ENCODE measurements around the gene SECTM1.

SECTM1 gene

DNA sequence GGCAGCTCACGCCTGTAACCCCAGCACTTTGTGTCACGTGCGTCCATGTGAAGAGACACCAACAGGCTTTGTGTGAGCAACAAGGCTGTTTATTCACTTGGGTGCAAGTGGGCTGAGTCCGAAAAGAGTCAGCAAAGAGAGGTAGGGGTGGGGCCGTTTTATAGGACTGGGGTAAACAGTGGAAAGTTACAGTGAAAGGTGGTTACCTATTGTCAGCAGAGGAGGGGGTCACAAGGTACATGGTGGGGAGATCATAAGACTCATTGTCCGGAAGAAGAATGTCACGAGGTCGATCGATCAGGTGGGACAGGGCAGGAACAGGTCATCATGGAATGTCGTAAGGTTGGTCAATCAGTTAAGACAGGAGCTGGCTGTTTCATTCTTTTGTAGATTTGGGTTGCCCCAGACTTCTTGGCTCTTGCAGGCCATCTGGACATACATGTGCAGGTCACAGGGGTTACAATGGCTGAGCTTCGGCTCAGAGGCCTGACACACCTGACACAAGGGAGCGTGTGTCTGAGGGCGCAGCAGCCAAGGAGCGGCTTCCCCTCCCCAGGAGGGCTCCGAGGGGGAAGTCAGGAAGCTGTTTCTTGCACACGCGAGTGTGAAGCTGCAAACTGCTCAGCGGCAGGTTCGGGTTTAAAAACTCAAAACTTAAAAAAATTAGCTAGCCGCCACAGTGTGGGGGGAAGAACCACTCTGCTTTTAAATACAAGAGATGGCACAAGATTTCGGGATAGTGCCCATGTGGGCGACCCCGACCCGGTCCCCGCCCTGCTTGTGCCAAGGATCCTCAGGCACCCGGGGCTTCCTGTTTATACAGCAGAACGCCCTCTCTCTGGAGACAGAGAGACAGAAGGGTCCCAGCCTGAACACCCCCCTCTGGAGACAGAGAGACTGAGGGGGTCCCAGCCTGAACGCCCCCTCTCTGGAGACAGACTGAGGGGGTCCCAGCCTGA lies 13.1 kb upstream of the SECTM1 start:
- DNase-seq: no peak

DNA sequence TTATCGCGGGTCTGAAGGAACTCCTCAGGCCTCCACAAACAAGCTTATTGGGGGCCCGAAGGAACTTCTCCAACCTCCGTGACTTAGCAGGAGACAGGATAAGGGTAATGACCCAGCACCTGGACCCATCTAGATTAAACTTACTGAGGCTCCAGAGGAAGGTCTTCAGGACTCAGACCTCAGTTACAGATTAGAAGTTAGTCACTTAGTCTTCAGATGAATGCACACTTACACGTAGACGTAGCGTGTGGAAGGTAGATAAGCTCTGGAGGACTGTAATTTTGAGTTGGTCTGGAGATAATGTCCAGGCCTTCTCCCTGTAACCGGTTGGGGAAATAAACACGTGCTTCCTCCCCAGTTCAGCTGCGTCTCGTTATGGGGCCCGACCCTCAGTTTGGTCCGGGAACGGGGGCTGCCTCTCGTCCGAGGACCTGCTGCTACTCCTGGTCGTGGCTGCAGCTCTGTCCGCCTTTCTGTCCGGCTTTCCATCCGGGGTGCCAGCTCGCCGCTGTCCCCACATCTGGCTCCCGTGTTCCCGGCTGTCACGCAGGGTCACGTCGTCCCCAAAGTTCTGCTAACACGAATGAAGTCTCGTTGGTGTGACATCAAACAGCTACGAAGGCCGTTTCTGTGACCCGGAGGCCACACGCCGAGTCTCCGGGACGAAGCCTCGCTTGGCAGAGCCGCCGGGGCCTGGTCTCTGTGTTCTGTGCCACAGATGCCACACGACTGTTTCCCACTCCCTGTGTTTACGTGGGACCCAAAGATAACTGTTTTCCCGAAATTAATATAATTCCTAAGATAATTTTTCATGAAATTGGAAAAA lies 11.8 kb upstream of the SECTM1 start:
- DNase-seq: no peak

- no peak for DNase-seq
These were observed 10.8 kb upstream of the SECTM1 start for GRCh38 chr17:82344175-82344907.

DNA sequence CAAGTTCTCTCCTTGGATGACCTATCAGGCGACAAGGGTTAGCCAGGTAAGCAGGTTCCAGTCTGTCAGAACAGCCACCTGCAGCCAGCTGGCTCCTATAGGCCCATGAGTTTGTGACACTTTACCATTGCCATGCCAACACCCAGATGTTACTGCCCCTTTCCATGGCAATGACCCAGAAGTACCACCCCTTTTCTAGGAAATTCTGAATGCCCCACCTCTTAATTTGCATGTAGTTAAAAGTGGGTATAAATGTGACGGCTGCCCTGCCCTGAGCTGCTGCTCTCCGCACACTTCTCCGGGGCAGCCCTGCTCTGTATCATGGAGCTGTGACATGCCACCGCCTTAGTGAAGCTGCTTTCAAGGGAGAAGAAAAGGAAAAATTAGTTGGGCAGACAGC lies 10.0 kb upstream of the SECTM1 start:
- DNase-seq: no peak

DNA sequence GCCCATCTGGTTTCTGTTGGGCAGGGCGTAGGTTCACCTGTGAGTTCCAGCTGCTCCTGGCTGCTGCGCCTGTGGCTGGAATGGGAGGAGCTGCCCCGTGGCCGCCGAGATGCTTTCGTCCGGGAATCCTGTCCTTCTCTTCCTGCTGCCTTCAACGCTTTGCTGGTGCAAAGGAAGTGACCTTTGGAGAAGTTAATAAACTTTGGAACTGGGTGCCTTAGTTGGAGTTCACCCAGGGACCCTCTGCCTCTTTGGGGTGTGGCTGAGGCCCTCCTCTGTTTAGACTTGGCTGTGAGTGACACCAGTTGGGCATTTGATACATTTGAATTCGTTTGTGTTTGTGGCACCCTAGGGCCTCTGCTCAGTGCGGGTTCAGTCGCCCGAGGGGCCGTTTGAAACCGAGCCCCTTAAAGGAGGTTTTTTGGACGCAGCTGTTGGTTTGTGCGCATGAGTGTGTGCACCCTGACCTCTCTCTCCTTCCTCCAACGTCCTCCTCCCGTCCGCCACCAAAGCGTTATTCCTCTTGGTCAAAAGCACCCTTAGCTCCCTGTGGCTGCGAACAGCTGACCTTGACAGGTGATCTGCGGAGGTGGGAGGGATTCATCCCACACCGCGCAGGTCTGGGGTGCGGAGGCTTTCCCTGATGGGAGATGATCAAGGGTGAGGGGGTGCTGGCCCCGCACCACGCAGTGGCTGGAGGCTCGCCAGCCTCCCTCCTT lies 9.0 kb upstream of the SECTM1 start:
- no peak for DNase-seq

- DNase-seq: no peak
These were observed 6.3 kb upstream of the SECTM1 start for GRCh38 chr17:82339634-82340580.

DNA sequence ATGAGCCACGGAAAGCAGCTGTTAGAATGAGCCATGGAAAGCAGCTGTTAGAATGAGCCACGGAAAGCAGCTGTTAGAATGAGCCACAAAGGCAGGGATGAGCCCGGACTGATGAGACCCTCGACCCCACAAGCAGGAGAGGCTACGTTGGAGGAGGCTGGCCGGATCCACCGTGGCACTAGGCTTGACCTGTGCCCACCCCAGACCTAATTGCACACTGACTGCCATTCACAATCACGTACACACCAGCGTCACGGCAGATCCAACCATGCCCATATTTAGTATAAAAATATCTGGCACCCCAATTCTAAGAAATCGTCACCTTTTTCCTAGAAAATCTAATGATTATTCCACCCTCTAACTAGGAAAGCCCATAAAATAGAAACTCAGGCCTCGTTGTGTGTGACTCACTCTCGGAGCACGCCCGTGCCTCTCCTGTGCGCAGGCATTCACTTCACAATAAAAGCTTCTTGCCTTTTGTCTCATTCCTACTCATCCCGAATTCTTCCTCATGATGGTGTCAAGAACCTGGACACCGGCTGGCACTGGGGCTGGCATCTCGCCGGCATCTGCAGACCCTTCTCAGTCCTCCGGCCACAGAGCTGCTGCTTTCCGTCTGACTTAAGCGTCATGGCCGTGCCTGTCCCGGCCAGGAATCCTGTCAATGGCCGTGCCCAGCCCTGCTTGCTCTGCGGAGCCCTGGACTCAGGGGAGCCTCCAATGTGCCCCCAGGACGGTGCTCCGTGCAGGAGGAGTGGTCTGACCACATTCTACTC lies 5.5 kb upstream of the SECTM1 start:
- no peak for DNase-seq

DNA sequence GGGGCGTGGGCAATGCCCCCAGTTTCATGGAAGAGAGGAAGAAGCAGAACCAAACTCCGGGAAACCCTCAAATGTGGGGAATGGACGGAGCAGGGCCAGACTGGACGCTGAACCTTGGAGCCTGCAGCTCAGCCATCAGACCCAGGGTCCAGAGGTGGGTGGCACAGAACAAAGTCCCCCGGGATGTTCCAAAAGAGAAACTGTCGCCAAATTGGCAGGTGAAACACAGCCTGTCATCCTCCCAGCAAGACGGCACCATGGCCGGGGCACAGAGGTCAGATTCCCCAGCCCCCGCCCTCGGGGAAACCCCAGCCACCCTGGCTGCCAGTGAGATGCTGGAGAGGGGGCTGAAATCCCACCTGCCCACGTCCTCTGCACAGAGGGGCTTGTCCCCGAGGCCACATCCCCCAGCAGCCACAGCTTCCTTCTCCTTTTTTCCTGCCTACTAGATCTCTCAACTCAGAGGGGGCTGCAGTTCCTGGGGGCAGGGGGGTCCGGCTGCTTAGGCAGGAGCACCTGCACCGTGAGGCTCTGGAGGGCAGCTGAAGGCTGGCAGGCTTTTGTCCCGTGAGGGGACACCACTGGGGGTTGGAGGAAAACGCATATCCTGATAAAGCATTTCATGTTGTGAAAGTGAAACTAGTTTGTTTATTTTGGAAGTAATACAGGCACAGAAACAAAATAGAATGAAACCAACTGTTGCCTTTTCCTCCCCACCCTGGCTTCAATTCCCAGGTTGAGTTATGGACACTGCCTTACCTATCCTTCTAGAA lies 1.2 kb upstream of the SECTM1 start:
- DNase-seq: no peak

GRCh38 chr17:82334204-82334621 lies 647 bp upstream of the SECTM1 start:
- no peak for DNase-seq

GRCh38 chr17:82332669-82333278 lies 792 bp downstream of the SECTM1 start:
- no peak for DNase-seq

DNA sequence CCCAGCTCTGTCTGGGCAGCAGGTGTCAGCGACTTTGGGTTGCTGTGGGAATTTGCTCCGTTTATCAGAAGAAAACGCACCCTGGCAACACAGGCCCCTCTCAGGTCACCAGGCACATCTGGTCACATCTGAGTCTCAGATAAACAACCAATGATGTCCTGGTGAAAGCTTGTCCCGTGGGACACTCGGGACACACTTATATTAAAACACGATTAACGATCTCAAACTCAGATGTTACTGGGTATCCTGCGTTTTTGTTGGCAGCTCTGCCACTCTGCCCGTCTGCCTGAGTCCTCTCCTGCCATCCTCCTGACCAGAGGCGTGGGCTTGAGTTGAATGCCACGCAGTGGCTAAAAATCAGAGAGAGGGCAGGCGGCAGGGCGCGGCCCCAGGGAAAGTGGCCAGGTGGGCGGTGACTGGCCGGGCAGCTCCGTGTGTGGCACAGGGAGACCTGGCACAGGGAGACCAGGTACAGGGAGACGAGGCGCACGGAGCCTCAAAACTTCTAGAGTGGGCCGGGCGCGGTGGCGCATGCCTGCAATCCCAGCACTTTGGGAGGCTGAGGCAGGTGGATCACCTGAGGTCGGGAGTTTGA lies 2.1 kb downstream of the SECTM1 start:
- DNase-seq: no peak

DNA sequence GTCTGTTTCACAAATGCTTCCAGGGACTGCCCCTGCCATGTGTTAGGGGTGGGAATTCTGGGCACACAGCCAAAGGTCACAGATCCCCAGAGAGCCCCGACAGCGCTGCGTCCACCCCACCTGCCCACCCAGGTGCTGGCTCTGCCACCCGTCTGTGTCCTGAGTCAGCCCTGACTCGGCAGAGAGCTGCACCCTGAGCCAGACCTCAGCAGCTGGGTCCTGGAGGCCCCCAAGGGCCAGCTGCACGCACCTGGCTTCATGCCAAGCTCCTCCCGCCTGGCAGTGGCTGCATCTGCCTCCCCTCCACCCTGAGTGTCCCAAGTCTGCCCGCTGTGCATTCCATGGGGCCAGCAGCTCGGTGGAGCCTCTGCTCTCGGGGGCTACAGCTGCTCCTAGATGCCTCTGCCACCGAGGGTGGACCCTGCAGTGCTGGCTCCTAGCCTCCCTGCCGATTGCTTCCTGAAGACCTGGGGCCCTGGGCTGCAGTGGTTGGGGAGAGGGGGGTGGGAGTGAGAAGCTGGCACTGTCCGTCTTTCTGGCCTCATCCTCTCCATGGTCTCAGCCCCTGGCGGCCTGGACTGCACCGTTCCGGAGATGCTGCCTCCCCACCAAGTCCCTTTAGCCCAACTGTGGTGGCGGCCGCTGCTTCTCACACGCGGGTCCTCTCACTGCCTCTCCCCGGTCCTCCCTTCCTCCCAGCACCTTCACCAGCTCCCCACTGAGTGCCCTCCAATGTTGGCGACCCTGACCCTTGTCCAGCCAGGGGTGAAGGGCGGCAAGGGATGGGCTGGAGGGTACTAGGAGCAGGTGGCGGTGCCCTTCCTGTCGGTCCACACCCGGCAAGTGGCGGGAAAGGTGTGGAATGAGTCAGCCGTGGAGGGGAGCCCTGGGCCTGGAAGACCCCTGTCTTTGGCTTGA lies 3.0 kb downstream of the SECTM1 start:
- DNase-seq: peak; percentile 71

DNA sequence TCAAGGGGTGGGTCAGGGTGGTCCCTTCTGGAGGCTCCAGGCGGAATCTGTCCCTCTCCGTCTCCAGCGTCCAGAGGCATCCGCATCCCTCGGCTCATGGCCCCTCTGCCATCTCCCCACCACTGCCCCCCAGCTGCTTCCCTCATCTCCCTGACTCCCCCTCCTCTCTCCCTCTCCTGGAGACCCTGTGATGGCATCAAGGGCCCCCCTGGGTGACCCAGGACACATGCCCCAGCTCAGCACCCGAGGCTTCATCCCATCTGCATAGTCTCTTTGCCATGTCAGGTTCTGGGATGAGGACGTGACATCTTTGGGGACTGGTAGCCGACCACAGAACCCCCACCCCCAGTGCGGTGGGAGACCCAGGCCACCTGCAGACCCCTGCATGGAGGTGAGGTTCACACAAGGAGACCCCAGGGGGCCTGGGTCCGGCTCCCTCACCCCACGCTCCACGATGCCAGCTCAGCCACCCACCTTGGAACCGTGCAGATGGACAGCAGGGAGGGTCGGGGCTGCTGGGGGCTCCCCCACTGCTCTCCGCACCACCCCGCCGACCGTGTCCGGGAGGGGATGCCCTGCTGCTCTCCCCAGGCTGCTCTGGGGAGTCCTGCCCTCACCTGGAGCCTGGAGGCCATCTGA lies 3.8 kb downstream of the SECTM1 start:
- no peak for DNase-seq

DNA sequence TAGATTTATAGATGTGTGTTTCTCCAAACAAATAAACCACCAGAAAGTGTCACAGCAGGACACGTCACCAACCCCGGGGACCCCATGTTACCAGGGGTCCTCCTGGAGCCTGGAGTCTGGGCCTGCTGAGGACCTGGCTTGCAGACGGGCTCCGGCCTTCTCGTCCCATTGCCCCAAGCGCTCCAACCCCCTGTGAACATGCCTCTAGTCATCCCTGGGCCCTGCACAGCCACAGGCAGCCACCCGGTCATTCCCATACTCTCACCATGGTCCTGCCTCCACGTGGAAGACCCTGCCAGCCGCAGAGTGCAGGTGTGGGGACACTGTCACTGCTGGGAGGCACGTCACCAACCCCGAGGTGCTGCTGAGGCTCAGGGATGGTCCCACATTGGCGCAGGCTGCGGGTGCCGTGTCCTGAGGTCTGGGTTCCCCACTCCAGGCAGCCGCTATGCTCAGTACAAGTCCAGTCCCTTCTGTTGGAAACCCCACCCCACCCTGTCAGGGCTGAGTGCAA lies 4.5 kb downstream of the SECTM1 start:
- DNase-seq: no peak

GRCh38 chr17:82328141-82328993 lies 5.2 kb downstream of the SECTM1 start:
- DNase-seq: no peak

DNA sequence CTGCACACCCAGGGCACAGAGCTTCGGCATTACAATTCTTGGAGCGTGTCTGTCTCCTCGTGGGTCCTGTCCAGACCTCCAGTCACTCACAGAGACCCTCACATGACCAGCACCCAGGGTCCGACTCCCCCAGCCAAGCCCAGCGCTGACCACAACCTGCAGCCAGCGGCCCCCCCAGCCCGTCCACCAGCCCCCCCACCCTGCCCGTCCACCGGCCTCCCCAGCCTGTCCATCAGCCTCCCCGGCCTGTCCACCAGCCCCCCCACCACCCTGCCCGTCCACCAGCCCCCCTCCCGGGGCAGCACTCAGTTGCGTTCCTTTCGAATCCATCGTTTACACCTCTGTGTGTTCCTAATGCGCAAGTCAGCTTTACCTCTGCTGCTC lies 5.8 kb downstream of the SECTM1 start:
- no peak for DNase-seq

Measured in NCI-H1417 treated with DMSO at 0.1 percent for 48 hours (cell line).